ENCODE data around the gene TVP23B. TPM values are rescaled to one million over a fixed set of nuclear protein-coding genes. Genes with fewer than 3 reads are reported as not detected.
"Not testable (repeated sequence)": the region's sequence is repeated elsewhere in the genome, so short reads cannot be mapped to it uniquely, and the experiment has no call there.

TVP23B gene
- total RNA-seq (2014; rRNA removed; shearing (Covaris generic)), result 33.8 and 36.4 TPM in 2 replicates
- 42.1 and 47.9 TPM in 2 replicates for polyA plus RNA-seq (2015; cell fraction: cytosol; rRNA removed)
- polyA plus RNA-seq (2015; cell fraction: nucleus; rRNA removed), result 33.3 and 43.6 TPM in 2 replicates

DNA sequence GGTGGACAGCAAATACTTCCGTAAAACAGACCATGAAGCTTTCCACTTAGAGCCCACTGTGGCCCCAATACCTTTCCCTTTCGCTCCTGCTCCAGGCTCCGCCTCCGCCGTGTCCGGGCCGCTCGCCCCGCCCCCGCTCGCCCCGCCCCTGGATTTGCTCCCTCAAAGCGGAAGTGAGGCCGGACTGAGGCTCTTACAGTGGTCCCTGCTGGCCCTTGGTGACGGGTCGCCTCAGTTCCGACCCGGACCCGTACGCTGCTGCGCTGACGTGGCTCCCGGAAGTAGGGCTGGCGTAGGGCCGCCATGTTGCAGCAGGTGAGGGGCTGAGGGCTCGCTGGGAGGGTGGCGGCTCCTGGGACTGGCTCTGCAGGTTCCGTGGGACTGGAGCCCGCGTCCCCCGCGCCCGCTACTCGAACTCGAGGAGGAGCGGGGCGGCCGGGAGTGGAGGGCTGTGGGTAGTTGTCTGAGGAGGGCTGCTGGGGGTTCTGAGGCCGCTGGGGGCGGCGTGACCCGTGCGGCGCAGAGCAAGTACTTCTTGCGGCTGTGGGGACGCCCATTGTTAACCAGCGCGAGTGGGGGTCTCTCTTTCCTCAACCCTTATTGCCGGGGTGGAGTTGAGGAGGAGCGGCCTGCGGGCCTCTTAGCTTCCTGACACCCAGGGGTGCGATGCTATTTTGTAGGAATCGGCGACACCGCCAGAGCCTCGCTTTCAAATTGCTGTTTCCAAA lies at the start of gene TVP23B:
Gene TVP23B, plus strand, starts transcription at position 193 of the 728 bp plus-strand sequence. Its CDS starts 111 bp downstream, at position 304.
- peak; percentile 92 for DNase-seq (ENCODE audit: low read depth)

DNA sequence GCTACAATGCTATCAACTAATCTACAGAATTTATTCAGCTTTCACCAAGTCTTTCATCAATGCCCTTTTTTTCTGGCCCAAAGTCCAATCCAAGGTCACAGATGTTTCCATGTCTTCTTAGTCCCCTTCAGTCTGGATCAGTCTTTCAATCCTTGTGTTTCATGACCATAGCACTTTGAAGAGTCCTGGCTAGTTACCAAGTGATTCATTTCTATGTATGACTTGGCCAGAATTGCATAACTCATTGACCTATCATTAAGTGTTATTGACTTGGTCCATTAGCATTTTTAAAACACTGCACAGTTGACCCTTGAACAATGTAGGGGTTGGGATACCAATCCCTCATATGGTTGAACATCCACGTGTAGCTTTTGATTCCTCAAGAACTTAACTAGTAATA lies 48.5 kb upstream of the TVP23B start:
- not testable (repeated sequence) for DNase-seq (ENCODE audit: low read depth)

- not testable (repeated sequence) for DNase-seq (ENCODE audit: low read depth)
Observed at GRCh38 chr17:18733350-18733749, 47.6 kb upstream of the TVP23B start.

DNA sequence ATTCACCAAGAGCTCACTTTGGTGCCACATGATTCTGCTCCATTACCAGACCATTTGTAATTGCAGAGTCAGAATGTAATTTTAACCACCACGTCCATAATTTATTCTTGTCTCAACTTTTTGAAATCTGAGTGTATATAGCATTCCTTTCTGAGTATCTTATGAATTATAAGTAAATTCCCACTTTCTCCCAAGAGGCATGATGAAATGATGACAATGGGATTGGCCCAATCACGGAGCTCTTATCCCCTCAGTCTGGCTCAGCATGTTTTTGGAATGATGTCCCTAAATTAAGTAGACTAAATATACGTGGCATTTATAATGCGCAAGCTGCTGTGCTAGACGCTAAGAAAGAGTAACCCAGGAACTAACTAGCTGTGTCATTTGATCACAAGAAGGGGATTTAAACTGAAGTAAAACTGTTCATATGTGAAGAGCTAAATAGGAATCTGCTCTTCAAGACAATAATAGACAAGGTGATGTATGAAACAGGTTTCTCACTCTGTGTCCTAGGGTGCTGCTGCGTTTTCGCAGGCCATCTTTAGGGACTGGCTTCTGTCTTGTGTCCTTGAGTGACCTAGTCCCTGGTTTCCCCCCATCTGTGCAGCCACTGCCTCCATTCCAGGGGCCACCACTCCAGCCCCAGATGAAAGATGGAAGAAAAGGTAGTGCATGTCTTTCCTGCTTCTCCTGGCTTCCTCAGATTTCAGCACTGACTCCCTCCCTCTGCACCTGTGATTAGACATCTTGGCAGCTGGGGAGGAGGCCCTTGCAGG lies 41.2 kb upstream of the TVP23B start:
- DNase-seq (ENCODE audit: low read depth), result not testable (repeated sequence)

DNA sequence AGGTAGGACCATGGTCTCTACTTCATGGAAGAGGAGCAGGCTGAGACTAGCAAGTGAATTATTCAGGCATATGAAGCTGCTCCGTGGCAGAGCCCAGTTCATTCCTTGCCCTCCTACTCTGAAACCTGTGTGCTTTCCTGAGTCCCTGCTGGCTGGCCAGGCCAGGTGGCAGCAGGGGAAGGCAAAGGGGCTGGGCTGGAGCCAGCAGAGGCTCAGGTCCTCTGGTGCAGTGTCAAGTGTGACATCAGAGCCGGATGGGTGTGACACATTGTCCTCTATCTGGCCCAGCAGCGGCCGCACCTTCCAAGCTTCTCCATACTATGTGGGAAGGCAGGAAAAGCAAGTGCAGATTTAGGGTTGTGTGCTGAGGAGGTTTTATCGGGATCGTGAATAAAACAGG lies 39.8 kb upstream of the TVP23B start:
- DNase-seq (ENCODE audit: low read depth), result not testable (repeated sequence)

GRCh38 chr17:18743699-18744421 lies 37.1 kb upstream of the TVP23B start, which contains the start of gene FBXW10:
Gene FBXW10, plus strand, starts transcription at chr17:18744054. Its CDS starts 191 bp downstream, at chr17:18744245.
- DNase-seq (ENCODE audit: low read depth), result not testable (repeated sequence)

DNA sequence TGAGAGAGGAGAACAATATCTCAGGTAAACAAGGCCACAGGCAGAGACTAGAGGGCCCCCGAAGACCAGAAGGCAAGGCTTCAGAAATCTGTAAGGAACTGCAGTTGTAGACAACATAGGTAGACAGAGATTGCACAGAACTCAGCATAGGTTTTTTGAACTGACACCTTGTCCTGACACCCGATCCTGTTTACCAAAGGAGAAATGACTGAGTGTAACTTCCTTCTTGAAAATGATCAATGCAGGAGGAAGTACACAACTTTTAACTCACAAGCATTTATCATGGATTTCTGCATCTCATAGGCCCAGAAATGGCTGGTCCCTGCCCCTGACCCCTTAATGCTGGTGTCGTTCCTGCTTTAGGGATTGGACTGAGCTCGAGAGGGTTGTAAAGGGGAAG lies 36.3 kb upstream of the TVP23B start:
- DNase-seq (ENCODE audit: low read depth), result not testable (repeated sequence)

DNA sequence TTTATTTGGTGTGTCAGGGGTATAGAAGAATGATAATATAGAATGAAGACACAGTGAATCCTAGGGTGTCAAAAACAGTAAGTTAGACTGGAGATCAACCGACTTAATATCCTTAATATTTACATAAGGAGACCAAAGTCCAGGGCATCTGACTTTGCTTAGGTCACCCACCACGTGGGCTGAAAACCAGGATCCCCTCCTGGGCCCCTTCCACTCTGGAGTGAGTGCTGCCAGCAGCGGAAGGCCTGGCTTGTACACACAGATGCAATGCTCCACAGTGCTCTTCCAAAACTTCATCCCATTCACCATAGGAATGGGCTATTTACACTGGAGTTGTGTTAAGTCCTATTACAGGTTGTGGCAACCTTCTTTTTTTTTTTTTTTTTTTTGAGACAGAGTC lies 34.4 kb upstream of the TVP23B start:
- DNase-seq (ENCODE audit: low read depth), result not testable (repeated sequence)

DNA sequence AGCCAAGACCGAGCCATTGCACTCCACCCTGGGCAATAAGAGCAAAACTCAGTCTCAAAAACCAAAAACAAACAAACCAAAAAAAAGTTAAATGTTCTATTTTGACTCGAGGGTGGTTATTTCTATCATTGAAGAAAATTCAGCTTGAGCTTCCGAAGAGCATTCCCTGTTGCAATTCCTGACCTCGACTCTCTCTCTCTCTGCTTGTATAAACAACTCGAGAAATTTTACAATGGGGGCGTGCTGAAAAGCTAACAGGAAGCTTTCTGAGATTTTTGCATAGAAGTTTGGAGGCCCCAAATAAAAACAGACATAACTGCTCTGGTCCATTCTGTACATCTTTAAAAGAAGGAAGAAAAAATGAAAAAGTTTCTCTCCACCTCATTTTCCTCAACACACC lies 33.5 kb upstream of the TVP23B start:
- DNase-seq (ENCODE audit: low read depth), result not testable (repeated sequence)

- DNase-seq (ENCODE audit: low read depth), result not testable (repeated sequence)
Observed at GRCh38 chr17:18750242-18750641, 30.7 kb upstream of the TVP23B start.

GRCh38 chr17:18753829-18754409 lies 27.1 kb upstream of the TVP23B start:
- DNase-seq (ENCODE audit: low read depth), result not testable (repeated sequence)

DNA sequence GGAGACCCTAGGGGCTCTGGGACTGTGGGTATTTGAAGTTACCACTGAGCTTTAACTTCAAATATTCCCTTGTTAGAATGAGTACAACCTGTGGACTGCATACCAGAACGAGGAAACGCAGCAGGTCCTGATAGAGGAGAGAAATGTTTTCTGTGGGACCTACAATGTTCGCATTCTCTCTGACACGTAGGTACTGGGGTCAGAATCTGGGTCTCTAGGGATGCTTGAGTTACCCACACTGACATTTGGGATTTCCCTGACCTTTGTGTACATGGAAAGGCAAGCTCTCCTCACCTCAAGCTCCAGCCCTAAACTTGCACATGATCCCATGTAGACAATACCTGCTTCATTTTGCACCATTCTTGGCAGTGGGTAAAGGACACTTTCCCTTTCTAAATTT lies 25.0 kb upstream of the TVP23B start:
- not testable (repeated sequence) for DNase-seq (ENCODE audit: low read depth)

- DNase-seq (ENCODE audit: low read depth), result not testable (repeated sequence)
Observed at GRCh38 chr17:18757368-18758044, 23.5 kb upstream of the TVP23B start.

- DNase-seq (ENCODE audit: low read depth), result not testable (repeated sequence)
Observed at GRCh38 chr17:18758344-18758743, 22.6 kb upstream of the TVP23B start.

- not testable (repeated sequence) for DNase-seq (ENCODE audit: low read depth)
Observed at GRCh38 chr17:18760221-18760620, 20.8 kb upstream of the TVP23B start.

DNA sequence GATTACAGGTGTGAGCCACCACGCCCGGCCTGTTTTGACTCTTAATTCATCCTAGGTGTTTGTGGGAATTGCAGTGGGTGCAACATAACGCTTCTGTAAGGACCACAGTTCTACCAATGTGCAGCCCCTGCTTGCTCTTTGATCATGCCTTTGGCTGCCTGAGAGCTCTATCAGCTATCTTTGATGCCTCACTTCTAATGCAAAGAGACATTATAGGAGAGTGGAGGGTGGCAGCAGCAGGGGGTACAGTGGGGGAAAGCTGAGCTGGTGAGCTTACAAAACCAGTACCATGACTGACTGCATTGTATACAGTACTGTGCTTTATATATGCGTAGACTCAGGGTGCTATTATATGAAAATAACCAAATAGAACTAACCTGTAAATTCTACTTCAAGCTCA lies 10.4 kb upstream of the TVP23B start:
- DNase-seq (ENCODE audit: low read depth), result not testable (repeated sequence)

DNA sequence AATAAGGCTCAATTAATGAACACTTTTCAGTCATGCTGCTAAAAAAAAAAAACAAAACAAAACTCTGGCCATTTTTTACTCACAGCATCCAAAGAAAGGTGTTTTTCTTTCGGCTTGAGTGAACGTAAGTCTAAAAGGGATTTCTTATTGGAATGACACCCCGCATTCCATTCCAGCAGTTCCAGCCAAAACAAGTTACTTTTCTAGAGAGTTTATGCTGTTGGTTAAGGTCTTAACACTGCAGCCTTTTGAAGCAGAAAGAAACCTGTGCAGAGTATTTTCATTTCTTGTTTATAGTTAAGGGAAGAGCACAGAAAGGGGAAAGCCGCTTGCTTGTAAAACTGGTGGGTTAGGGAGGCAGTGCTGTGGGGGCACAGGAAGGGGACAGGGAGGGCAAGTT lies 9.9 kb upstream of the TVP23B start:
- not testable (repeated sequence) for DNase-seq (ENCODE audit: low read depth)

GRCh38 chr17:18772471-18772870 lies 8.5 kb upstream of the TVP23B start:
- no peak for DNase-seq (ENCODE audit: low read depth)

DNA sequence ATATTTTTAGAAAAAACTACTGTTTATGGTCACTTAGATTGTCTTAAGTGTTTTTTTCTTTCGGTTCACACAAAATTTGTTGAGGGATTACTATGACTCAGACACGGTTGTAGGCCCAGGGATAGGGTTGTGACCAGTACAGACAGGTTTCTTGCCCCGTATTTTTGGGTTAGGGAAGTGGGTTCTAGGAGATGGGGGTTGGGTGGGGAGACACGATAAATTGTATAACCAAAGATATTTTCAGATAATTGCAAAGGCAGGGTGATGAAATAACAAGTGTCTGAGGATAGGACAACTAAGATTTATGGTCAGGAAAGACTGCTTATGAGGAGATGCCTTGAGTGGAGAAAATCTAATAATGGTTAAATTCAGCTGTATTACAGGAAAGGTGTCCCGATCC lies 822 bp downstream of the TVP23B start:
- DNase-seq (ENCODE audit: low read depth), result not testable (repeated sequence)

DNA sequence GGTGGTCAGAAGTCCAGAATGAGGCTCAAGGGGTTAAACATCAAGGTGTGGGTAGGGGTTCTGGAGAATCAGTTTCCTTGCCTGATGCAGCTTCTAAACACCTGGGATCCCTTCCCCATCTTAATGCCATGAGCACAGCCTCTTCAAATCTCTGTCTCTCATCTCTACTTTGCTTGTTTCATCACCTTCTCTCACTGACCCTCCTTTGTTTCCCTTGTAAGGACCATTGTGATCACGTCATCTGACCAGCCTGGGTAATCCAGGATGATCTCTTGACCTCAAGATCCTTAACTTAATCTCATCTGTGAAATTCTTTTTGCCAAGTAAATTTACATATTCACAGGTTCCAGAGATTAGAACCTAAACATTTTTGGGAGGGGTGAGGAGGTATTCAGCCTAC lies 5.0 kb downstream of the TVP23B start:
- DNase-seq (ENCODE audit: low read depth), result not testable (repeated sequence)

Data from HT1080 (cell line).